ENCODE data around the gene TAS2R41. TPM values are rescaled to one million over a fixed set of nuclear protein-coding genes. Genes with fewer than 3 reads are reported as not detected.

The TAS2R41 gene, protein sequence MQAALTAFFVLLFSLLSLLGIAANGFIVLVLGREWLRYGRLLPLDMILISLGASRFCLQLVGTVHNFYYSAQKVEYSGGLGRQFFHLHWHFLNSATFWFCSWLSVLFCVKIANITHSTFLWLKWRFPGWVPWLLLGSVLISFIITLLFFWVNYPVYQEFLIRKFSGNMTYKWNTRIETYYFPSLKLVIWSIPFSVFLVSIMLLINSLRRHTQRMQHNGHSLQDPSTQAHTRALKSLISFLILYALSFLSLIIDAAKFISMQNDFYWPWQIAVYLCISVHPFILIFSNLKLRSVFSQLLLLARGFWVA
- 1 to 10 TPM in 1 of 2 donors, not detected in 1; 2.5 TPM for total RNA-seq

DNA sequence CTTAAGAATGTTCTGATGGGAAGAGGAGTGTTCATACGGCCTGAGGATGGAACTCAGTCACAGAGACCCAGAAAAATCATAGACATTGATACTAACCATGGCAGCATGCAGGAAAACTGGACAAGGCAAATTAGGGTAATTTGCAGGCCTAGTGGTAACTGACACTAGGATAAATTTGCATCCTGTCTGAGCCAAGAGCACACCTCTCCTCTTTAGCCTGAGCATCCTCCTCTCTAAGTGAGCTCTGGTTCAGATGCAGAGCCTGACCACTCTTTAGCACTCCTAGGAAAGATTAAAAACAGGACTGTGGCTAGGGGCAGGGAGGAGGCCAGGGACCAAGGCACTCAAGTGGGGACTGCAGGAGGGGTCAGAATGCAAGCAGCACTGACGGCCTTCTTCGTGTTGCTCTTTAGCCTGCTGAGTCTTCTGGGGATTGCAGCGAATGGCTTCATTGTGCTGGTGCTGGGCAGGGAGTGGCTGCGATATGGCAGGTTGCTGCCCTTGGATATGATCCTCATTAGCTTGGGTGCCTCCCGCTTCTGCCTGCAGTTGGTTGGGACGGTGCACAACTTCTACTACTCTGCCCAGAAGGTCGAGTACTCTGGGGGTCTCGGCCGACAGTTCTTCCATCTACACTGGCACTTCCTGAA is at the start of gene TAS2R41:
TSS of gene TAS2R41 (plus strand) at position 373 of the 650 bp plus-strand sequence. CDS start at position 373, 0 bp downstream.
- Histone ChIP-seq H3K4me1 (ENCODE audit: control insufficient read depth in 1 of 2, low read depth in 2 of 2) (no peaks in the 10 kb centered on the region), H3K4me3 (no peak within 1 kb of the TSS), H3K36me3 (no peaks in the 10 kb centered on the region), H3K9me3 (no peaks in the 10 kb centered on the region), H3K27me3 (replicated peaks; ENCODE audit: insufficient read depth) (no peaks in the 10 kb centered on the region), H3K27ac (no peak within 1 kb of the TSS)
- DNase-seq (ENCODE audit: low spot score) (no peak), ATAC-seq (ENCODE audit: insufficient number of reproducible peaks, low FRiP score, low read depth) (no peak)
- TF ChIP-seq, protein P1, sequence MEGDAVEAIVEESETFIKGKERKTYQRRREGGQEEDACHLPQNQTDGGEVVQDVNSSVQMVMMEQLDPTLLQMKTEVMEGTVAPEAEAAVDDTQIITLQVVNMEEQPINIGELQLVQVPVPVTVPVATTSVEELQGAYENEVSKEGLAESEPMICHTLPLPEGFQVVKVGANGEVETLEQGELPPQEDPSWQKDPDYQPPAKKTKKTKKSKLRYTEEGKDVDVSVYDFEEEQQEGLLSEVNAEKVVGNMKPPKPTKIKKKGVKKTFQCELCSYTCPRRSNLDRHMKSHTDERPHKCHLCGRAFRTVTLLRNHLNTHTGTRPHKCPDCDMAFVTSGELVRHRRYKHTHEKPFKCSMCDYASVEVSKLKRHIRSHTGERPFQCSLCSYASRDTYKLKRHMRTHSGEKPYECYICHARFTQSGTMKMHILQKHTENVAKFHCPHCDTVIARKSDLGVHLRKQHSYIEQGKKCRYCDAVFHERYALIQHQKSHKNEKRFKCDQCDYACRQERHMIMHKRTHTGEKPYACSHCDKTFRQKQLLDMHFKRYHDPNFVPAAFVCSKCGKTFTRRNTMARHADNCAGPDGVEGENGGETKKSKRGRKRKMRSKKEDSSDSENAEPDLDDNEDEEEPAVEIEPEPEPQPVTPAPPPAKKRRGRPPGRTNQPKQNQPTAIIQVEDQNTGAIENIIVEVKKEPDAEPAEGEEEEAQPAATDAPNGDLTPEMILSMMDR (IDR thresholded peaks at IDR 0.05) = no peak

DNA sequence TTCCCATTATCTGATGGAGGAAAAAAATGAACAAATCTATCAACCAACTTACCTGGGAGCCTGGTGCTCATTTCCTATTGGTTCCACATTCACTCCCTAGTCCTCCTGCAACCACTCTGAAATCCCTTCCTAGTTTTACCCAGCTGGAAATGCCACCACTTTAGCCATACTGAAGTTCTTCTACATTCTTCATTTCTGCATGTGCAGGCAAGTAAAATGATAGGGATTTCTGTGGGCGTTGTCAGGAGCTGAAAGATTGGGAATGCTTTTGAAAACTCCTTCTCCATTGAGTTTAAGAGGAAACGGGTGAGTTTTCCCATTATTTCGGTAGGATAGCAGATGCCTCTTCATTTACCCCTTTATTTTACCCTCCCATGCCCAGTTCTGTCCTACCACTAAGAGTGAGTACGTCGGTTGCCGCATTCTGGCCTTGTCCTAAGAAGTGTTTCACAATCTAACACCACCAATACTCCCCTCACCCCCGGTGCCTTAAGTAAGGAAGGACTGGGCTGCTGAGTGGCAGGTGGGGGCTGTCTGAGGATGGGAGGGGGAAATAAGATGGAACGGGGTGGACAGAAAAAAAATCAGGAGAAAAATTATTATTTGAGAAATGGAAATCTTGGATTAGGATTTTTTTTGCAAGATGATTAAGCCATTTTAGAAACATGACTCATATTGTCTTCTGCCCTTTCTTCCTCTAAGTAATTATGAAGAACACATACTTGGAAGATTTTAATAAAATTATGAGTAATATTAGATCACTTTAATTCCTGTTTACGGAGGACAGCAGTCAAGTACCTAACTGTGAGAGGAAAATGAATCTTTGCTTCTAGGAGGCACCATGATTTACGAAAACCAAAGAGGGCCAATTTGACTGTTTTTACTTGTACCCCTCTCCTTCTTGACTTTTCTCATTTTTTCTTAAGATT is 47.6 kb upstream of the TAS2R41 start:
- H3K27ac ChIP-seq = no peak overlapping the region
- H3K9me3 ChIP-seq = no peaks in the 10 kb centered on the region
- no peaks in the 10 kb centered on the region for H3K36me3 ChIP-seq
- no peaks in the 10 kb centered on the region for H3K27me3 ChIP-seq (replicated peaks; ENCODE audit: insufficient read depth)
- no peak overlapping the region for H3K4me3 ChIP-seq
- DNase-seq (ENCODE audit: low spot score) (no peak), ATAC-seq (ENCODE audit: insufficient number of reproducible peaks, low FRiP score, low read depth) (no peak)
- no peaks in the 10 kb centered on the region for H3K4me1 ChIP-seq (ENCODE audit: control insufficient read depth in 1 of 2, low read depth in 2 of 2)
- TF ChIP-seq, protein P1 (IDR thresholded peaks at IDR 0.05) = no peak

DNA sequence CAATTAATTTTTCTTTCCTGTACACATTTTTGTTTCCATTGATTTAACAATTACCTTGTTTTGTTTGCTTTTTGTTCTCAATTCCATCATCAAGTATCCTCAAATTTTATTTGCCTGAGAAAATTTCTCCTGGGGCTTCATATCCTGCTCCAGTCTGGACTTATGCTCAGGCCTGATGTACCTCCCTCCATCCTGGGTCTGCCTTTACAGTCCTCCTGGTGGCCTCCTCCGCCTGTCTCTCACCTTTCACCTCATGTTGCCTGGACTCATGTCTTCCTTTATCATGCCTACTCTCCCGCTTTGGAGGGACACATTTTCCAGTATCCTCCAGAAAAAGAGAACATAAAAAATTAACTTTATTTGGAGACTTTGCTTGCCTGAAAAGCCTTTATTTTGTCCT is 46.6 kb upstream of the TAS2R41 start:
- no peak for DNase-seq (ENCODE audit: low spot score)
- TF ChIP-seq, protein P1 (IDR thresholded peaks at IDR 0.05) = no peak
- Histone ChIP-seq H3K36me3 (no peaks in the 10 kb centered on the region), H3K27me3 (replicated peaks; ENCODE audit: insufficient read depth) (no peaks in the 10 kb centered on the region), H3K4me3 (no peak overlapping the region), H3K9me3 (no peaks in the 10 kb centered on the region), H3K4me1 (ENCODE audit: control insufficient read depth in 1 of 2, low read depth in 2 of 2) (no peaks in the 10 kb centered on the region), H3K27ac (no peak overlapping the region)
- ATAC-seq (ENCODE audit: insufficient number of reproducible peaks, low FRiP score, low read depth) = no peak

DNA sequence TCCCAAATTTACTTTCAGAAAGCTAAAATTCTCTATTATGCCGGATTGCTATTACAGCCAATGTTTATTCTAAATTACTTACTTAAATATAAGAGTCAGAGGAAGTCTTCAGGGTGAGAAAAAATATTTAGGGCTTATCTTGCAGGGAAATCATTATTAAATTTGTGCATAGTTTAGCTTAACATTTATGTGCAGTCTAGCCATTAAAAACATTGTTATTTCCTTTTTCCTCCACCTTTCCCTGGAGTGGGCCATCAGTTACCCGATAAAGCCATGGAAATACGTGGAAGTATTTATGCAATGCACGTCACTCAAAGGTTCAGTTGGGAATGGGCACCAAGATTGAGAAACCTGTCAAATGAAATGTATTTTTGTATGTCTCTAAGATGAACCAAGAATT is 43.9 kb upstream of the TAS2R41 start:
- no peak overlapping the region for H3K27ac ChIP-seq
- no peak for ATAC-seq (ENCODE audit: insufficient number of reproducible peaks, low FRiP score, low read depth)

More for the DNA sequence above, 43.9 kb upstream of the TAS2R41 start:
- Histone ChIP-seq H3K27me3 (replicated peaks; ENCODE audit: insufficient read depth) (no peaks in the 10 kb centered on the region), H3K4me1 (ENCODE audit: control insufficient read depth in 1 of 2, low read depth in 2 of 2) (no peaks in the 10 kb centered on the region), H3K36me3 (no peaks in the 10 kb centered on the region), H3K4me3 (no peak overlapping the region), H3K9me3 (no peaks in the 10 kb centered on the region)
- no peak for DNase-seq (ENCODE audit: low spot score)
- TF ChIP-seq, protein P1 (IDR thresholded peaks at IDR 0.05) = no peak

All from thoracic aorta (tissue), 2 donors.